Activated naive CD4-positive, alpha-beta T cell treated with anti-CD3 and anti-CD28 coated beads, Interleukin-2, amount 50 U/mL, for 72 hours (primary cell): ENCODE results near the gene PITPNC1. TPM values are rescaled to one million over a fixed set of nuclear protein-coding genes. Genes with fewer than 3 reads are reported as not detected.

Experiments
- ATAC-seq, 2 donors: fragments of 150-1000 bp; cut with Tn5 transposase; 2 replicates each; pipeline ENCODE4 v1.10.0; 2021; ENCODE audit warnings: mild to moderate bottlenecking in 2 of 2, moderate library complexity in 2 of 2
- DNase-seq, 2 donors: peaks; one replicate each; pipeline ENCODE4 v3.0.0; 2021 to 2022; ENCODE audit warnings: low spot score in 2 of 2
- H3K27ac Mint-ChIP-seq, 2 donors: one replicate each; pipeline ENCODE4 v1.8.0; 2022; ENCODE audit warnings: mild to moderate bottlenecking in 2 of 2, mixed read lengths in 2 of 2
- H3K36me3 Mint-ChIP-seq, 2 donors: one replicate each; pipeline ENCODE4 v1.8.0; 2022; ENCODE audit warnings: mixed read lengths in 2 of 2
- H3K9me3 Mint-ChIP-seq, 2 donors: one replicate each; pipeline ENCODE4 v1.8.0; 2022; ENCODE audit warnings: mixed read lengths in 2 of 2
- total RNA-seq, 2 donors: library from RNA; stranded (reverse); gene quantifications; one replicate each; pipeline ENCODE4 v1.2.3, GENCODE V29; 2022

The PITPNC1 gene
- total RNA-seq, 2 donors from 2014 or later = 56.8 to 65.3 TPM

GRCh38 chr17:67517325-67517724 is 140.2 kb downstream of the PITPNC1 start:
- peak in 1 of 2 donors; percentile 16 for ATAC-seq
- Mint-ChIP-seq H3K36me3 (peaks cover 0 to 17% of the 10 kb centered on the region in 2 donors), H3K27ac (peak overlapping the region in 1 of 2 donors; percentile 59)

GRCh38 chr17:67518876-67519275 is 141.8 kb downstream of the PITPNC1 start:
- Mint-ChIP-seq H3K9me3 (peaks cover 0 to 9% of the 10 kb centered on the region in 2 donors), H3K36me3 (peaks cover 0 to 17% of the 10 kb centered on the region in 2 donors)

More at GRCh38 chr17:67517325-67517724, 140.2 kb downstream of the PITPNC1 start:
- DNase-seq = no peak
- peaks cover 0 to 9% of the 10 kb centered on the region in 2 donors for H3K9me3 Mint-ChIP-seq

GRCh38 chr17:67519801-67520251 is 142.7 kb downstream of the PITPNC1 start:
- no peak for DNase-seq
- Mint-ChIP-seq H3K36me3 (peaks cover 0 to 17% of the 10 kb centered on the region in 2 donors), H3K27ac (peak overlapping the region in 1 of 2 donors; percentile 37), H3K9me3 (peaks cover 0 to 9% of the 10 kb centered on the region in 2 donors)
- ATAC-seq = peak in 1 of 2 donors; percentile 37

More at GRCh38 chr17:67518876-67519275, 141.8 kb downstream of the PITPNC1 start:
- no peak for ATAC-seq
- DNase-seq = no peak
- H3K27ac Mint-ChIP-seq = no peak overlapping the region

GRCh38 chr17:67520252-67520906 is 143.3 kb downstream of the PITPNC1 start:
- Mint-ChIP-seq H3K27ac (peak overlapping the region; percentile 37 to 81), H3K9me3 (peaks cover 0 to 9% of the 10 kb centered on the region in 2 donors), H3K36me3 (peaks cover 0 to 17% of the 10 kb centered on the region in 2 donors)
- ATAC-seq (peak; percentile 38 to 66), DNase-seq (no peak)

GRCh38 chr17:67520916-67521774 is 144.1 kb downstream of the PITPNC1 start:
- Mint-ChIP-seq H3K36me3 (peaks cover 0 to 17% of the 10 kb centered on the region in 2 donors), H3K27ac (peak overlapping the region; percentile 9 to 37), H3K9me3 (peaks cover 0 to 9% of the 10 kb centered on the region in 2 donors)
- DNase-seq = no peak
- ATAC-seq = no peak

GRCh38 chr17:67521775-67522069 is 144.6 kb downstream of the PITPNC1 start:
- no peak for ATAC-seq
- Mint-ChIP-seq H3K9me3 (peaks cover 0 to 9% of the 10 kb centered on the region in 2 donors), H3K27ac (no peak overlapping the region), H3K36me3 (peaks cover 0 to 15% of the 10 kb centered on the region in 2 donors)
- DNase-seq = no peak

- Mint-ChIP-seq H3K36me3 (peaks cover 0 to 5% of the 10 kb centered on the region in 2 donors), H3K27ac (no peak overlapping the region), H3K9me3 (no peaks in the 10 kb centered on the region)
- DNase-seq (no peak), ATAC-seq (no peak)
These were observed 146.0 kb downstream of the PITPNC1 start for GRCh38 chr17:67523101-67523500.

- no peaks in the 10 kb centered on the region for H3K9me3 Mint-ChIP-seq
- no peak for ATAC-seq
- no peaks in the 10 kb centered on the region for H3K36me3 Mint-ChIP-seq
- no peak overlapping the region for H3K27ac Mint-ChIP-seq
- DNase-seq = no peak
These were observed 148.4 kb downstream of the PITPNC1 start for GRCh38 chr17:67525239-67526135.

GRCh38 chr17:67526700-67527099 is 149.6 kb downstream of the PITPNC1 start:
- Mint-ChIP-seq H3K36me3 (no peaks in the 10 kb centered on the region), H3K9me3 (no peaks in the 10 kb centered on the region), H3K27ac (peak overlapping the region in 1 of 2 donors; percentile 13)
- DNase-seq = no peak
- ATAC-seq = no peak

GRCh38 chr17:67528751-67529436 is 151.8 kb downstream of the PITPNC1 start:
- H3K9me3 Mint-ChIP-seq = no peaks in the 10 kb centered on the region
- no peaks in the 10 kb centered on the region for H3K36me3 Mint-ChIP-seq
- DNase-seq = no peak
- ATAC-seq = no peak
- H3K27ac Mint-ChIP-seq = peak overlapping the region in 1 of 2 donors; percentile 37

- Mint-ChIP-seq H3K36me3 (peaks cover 0 to 6% of the 10 kb centered on the region in 2 donors), H3K27ac (peak overlapping the region in 1 of 2 donors; percentile 23), H3K9me3 (peaks cover 0 to 4% of the 10 kb centered on the region in 2 donors)
- DNase-seq (no peak), ATAC-seq (no peak)
These were observed 154.2 kb downstream of the PITPNC1 start for GRCh38 chr17:67531291-67531690.

GRCh38 chr17:67532326-67532871 is 155.3 kb downstream of the PITPNC1 start:
- peaks cover 0 to 6% of the 10 kb centered on the region in 2 donors for H3K36me3 Mint-ChIP-seq
- H3K9me3 Mint-ChIP-seq = peaks cover 0 to 4% of the 10 kb centered on the region in 2 donors
- H3K27ac Mint-ChIP-seq = peak overlapping the region; percentile 23 to 25
- DNase-seq = no peak
- ATAC-seq = no peak

GRCh38 chr17:67534941-67535340 is 157.9 kb downstream of the PITPNC1 start:
- peaks cover 0 to 4% of the 10 kb centered on the region in 2 donors for H3K9me3 Mint-ChIP-seq

GRCh38 chr17:67542219-67543114 is 165.4 kb downstream of the PITPNC1 start:
- Mint-ChIP-seq H3K27ac (peak overlapping the region in 1 of 2 donors; percentile 27), H3K9me3 (no peaks in the 10 kb centered on the region), H3K36me3 (no peaks in the 10 kb centered on the region)
- peak; percentile 34 to 71 for ATAC-seq
- no peak for DNase-seq

More at GRCh38 chr17:67534941-67535340, 157.9 kb downstream of the PITPNC1 start:
- Mint-ChIP-seq H3K27ac (peak overlapping the region; percentile 40 to 65), H3K36me3 (peaks cover 0 to 6% of the 10 kb centered on the region in 2 donors)
- ATAC-seq (no peak), DNase-seq (no peak)
